GM12878 (cell line): ENCODE measurements around the gene YTHDF1.

Experiments used
- IKZF1 ChIP-seq: fragments of 450-650 bp; conservative IDR thresholded peaks from 2 replicates; pipeline ENCODE4 v1.6.1; 2017; ENCODE audit warnings: antibody characterized with exemption, mild to moderate bottlenecking
- JUND ChIP-seq: IDR thresholded peaks from 2 replicates; pipeline ENCODE4 v1.6.1; 2012; ENCODE audit warnings: low read depth, mild to moderate bottlenecking, low read length, improper control_type of control experiment, moderate library complexity
- SIX5 ChIP-seq: IDR thresholded peaks from 2 replicates; pipeline ENCODE4 v1.6.1; 2011; ENCODE audit warnings: mild to moderate bottlenecking, low read depth, low read length, moderate library complexity; ENCODE audit not compliant: severe bottlenecking

- TF ChIP-seq SIX5: no peak
- no peak for TF ChIP-seq IKZF1
- TF ChIP-seq JUND: no peak
Measured at GRCh38 chr20:63223826-63224207, 7.9 kb upstream of the YTHDF1 start.
